Naive B cell (primary cell): Measurements from ENCODE around the gene ERP44. TPM values are rescaled to one million over a fixed set of nuclear protein-coding genes. Genes with fewer than 3 reads are reported as not detected.
"Not testable (repeated sequence)": the region's sequence is repeated elsewhere in the genome, so short reads cannot be mapped to it uniquely, and the experiment has no call there.

Experiments
- ATAC-seq, 2 donors: fragments of 150-1000 bp; cut with Tn5 transposase; 2 replicates each; pipeline ENCODE4 v1.10.0; 2021; ENCODE audit warnings: low read depth in 2 of 2, mild to moderate bottlenecking in 2 of 2, moderate library complexity in 2 of 2
- DNase-seq: peaks from one replicate; pipeline ENCODE4 v3.0.0; 2022
- H3K27ac Mint-ChIP-seq, 6 donors: one replicate each; pipeline ENCODE4 v1.8.0; 2020 to 2022; ENCODE audit warnings: mild to moderate bottlenecking in 6 of 6, mixed read lengths in 6 of 6, moderate library complexity in 5 of 6, inconsistent platforms in 2 of 6
- H3K27me3 Mint-ChIP-seq, 3 donors: one replicate each; pipeline ENCODE4 v1.8.0; 2021 to 2022; ENCODE audit warnings: mixed read lengths in 3 of 3, mild to moderate bottlenecking in 1 of 3
- H3K36me3 Mint-ChIP-seq, 2 donors: one replicate each; pipeline ENCODE4 v1.8.0; 2020 to 2022; ENCODE audit warnings: mixed read lengths in 2 of 2, inconsistent platforms in 1 of 2, mild to moderate bottlenecking in 1 of 2
- H3K4me1 Mint-ChIP-seq, 3 donors: one replicate each; pipeline ENCODE4 v1.8.0; 2020 to 2022; ENCODE audit warnings: mixed read lengths in 3 of 3, inconsistent platforms in 1 of 3, mild to moderate bottlenecking in 1 of 3, moderate library complexity in 1 of 3
- H3K4me3 Mint-ChIP-seq, 8 donors: one replicate each; pipeline ENCODE4 v1.8.0; 2020 to 2022; ENCODE audit warnings: mild to moderate bottlenecking in 8 of 8, mixed read lengths in 8 of 8, moderate library complexity in 8 of 8, inconsistent platforms in 2 of 8
- H3K9me3 Mint-ChIP-seq, 7 donors: one replicate each; pipeline ENCODE4 v1.8.0; 2020 to 2022; ENCODE audit warnings: mixed read lengths in 7 of 7, mild to moderate bottlenecking in 5 of 7, inconsistent platforms in 2 of 7, moderate library complexity in 1 of 7
- polyA plus RNA-seq, 6 donors: library from polyadenylated mRNA; unstranded; fragments of 300-500 nt; fragmentation: Illumina TruSeq; gene quantifications; one replicate each; pipeline ENCODE4 v1.2.3, GENCODE V29; 2021; ENCODE audit warnings: low read depth in 6 of 6

Gene ERP44
- polyA plus RNA-seq, 6 donors from 2014 or later: 71.9 to 88.2 (median 76.9) TPM

DNA sequence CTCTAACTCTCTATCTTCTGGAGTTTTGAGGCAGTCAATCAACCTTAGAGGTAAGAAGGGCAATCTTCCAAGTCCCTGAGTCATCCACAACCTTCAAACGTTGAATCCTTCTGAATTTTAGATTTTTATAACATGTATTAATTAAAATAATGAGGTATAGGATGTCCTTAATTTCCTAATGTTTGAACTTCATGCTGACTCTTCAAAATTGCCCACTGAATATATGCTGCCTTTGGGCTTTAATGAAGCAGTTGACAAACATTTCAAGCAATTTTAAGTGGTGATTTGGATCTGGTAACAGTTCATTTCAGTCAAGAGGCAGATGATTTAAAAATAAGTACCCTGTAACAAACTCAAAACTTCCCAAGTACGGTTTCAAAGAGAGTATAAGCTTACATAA is 26.0 kb downstream of the ERP44 start:
- no peak for ATAC-seq
- Mint-ChIP-seq H3K27me3 (no peaks in the 10 kb centered on the region), H3K9me3 (no peaks in the 10 kb centered on the region), H3K27ac (peak overlapping the region in 1 of 6 donors; percentile 59), H3K36me3 (peaks cover 0 to 4% of the 10 kb centered on the region in 2 donors), H3K4me3 (no peak overlapping the region), H3K4me1 (peaks cover 32 to 61% (median 43%) of the 10 kb centered on the region in 3 donors)
- DNase-seq: no peak

DNA sequence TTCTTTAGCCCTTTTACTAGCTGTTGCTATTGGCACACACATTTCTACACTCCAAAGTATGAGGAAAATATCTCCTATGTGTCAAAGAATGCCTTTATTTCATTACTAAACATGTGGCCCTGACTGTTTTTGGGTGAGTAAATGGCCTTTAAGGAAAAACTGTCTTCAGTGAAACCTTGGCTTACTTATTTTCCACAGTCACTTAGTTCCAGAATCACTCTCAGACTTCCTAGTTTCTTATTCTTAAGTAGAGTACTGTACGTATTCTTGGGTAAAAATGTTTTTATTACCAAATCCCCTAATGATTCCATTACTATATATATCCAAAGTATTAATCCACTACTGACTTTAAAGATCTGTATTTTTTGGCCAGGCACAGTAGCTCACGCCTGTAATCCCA is 27.5 kb downstream of the ERP44 start:
- no peak overlapping the region for H3K4me3 Mint-ChIP-seq
- DNase-seq: no peak
- no peak for ATAC-seq
- peaks cover 0 to 2% of the 10 kb centered on the region in 2 donors for H3K36me3 Mint-ChIP-seq
- peaks cover 0 to 2% (median 0%) of the 10 kb centered on the region in 7 donors for H3K9me3 Mint-ChIP-seq
- peaks cover 31 to 56% (median 44%) of the 10 kb centered on the region in 3 donors for H3K4me1 Mint-ChIP-seq
- peak overlapping the region in 2 of 6 donors; percentile 29 to 37 for H3K27ac Mint-ChIP-seq
- H3K27me3 Mint-ChIP-seq: no peaks in the 10 kb centered on the region

GRCh38 chr9:100070104-100071041 is 28.4 kb downstream of the ERP44 start:
- peak overlapping the region in 2 of 6 donors; percentile 28 to 62 for H3K27ac Mint-ChIP-seq
- no peak overlapping the region for H3K4me3 Mint-ChIP-seq
- ATAC-seq (no peak), DNase-seq (no peak)
- peaks cover 29 to 54% (median 42%) of the 10 kb centered on the region in 3 donors for H3K4me1 Mint-ChIP-seq
- peaks cover 0 to 2% (median 0%) of the 10 kb centered on the region in 7 donors for H3K9me3 Mint-ChIP-seq
- no peaks in the 10 kb centered on the region for H3K36me3 Mint-ChIP-seq
- H3K27me3 Mint-ChIP-seq: no peaks in the 10 kb centered on the region

DNA sequence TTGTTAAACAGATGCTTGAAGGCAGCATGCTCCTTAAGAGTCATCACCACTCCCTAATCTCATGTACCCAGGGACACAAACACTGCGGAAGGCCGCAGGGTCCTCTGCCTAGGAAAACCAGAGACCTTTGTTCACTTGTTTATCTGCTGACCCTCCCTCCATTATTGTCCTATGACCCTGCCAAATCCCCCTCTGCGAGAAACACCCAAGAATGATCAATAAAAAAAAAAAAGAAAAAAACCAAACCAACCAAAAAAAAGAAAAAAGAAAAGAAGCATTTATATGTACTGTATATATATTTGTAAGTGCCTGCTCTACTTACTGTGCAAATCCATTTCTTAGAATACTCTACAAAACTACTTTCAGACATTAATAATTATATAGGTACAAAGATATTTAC is 29.7 kb downstream of the ERP44 start:
- not testable (repeated sequence) for H3K36me3 Mint-ChIP-seq, H3K9me3 Mint-ChIP-seq, ATAC-seq, H3K27me3 Mint-ChIP-seq, DNase-seq
- Mint-ChIP-seq H3K4me3 (peak overlapping the region in 4 of 8 donors; percentile 37 to 66 (median 58)), H3K4me1 (peaks cover 28 to 51% (median 46%) of the 10 kb centered on the region in 3 donors), H3K27ac (peak overlapping the region in 2 of 6 donors; percentile 76 to 81)

DNA sequence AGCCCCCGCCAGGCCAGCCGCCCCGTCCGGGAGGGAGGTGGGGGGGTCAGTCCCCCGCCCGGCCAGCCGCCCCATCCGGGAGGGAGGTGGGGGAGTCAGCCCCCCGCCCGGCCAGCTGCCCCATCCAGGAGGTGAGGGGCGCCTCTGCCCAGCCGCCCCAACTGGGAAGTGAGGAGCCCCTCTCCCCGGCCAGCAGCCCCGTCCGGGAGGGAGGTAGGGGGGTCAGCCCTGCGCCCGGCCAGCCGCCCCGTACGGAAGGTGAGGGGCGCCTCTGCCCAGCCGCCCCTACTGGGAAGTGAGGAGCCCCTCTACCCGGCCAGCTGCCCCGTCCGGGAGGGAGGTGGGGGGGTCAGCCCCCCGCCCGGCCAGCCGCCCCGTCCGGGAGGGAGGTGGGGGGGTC is 30.8 kb downstream of the ERP44 start:
- H3K9me3 Mint-ChIP-seq, H3K27me3 Mint-ChIP-seq, H3K27ac Mint-ChIP-seq, H3K4me3 Mint-ChIP-seq, ATAC-seq, DNase-seq, H3K36me3 Mint-ChIP-seq: not testable (repeated sequence)
- H3K4me1 Mint-ChIP-seq: peaks cover 30 to 55% (median 44%) of the 10 kb centered on the region in 3 donors

DNA sequence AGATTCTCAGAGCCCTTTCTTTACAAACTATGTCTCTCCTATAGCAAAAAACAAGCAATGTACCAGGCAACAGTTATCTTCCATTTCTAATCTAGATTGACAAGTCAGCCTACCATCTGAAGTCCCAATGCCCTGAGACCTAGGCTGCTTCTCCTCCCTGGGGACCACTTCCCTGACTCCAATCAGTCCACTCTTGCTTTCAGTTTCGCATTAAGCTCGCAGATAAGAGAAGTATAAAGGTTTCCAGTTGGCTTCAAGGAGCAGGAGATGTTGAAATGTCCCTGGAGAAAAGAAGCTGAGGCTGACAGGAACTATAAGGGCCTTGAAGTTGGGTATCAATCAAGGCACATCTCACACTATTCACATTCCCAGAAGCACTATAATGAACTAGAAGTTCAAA is 32.3 kb downstream of the ERP44 start:
- peak overlapping the region in 6 of 8 donors; percentile 11 to 83 (median 72) for H3K4me3 Mint-ChIP-seq
- ATAC-seq: peak; percentile 67 to 70

DNA sequence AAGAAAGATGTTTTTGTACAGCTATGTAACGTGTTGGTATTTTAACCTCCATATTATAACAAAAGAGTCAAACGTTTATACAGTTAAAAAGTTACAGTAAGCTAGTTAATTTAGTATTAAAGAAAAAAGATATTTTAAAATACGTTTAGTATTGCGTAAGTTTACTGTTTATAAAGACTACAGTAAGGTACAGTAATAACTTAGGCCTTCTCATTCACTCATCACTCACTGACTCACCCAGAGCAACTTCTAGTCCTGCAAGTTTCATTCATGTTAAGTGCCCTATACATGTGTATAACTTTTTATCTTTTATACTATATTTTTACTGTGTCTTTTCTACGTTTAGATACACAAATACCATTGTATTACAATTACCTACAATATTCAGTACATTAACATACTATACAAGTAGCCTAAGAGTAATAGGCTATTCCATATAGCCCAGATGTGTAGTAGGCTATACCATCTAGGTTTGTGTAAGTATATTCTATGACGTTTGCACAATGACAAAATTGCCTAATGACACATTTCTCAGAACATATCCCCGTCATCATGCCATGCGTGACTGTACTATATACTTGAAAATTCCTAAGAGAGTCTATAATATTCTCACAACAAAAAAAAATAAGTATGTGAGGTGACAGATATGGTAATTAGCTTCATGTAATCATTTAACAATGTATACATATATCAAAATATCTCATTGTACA is 33.8 kb downstream of the ERP44 start:
- no peaks in the 10 kb centered on the region for H3K36me3 Mint-ChIP-seq
- H3K4me1 Mint-ChIP-seq: peaks cover 22 to 35% (median 29%) of the 10 kb centered on the region in 3 donors
- H3K27me3 Mint-ChIP-seq: no peaks in the 10 kb centered on the region
- ATAC-seq (no peak), DNase-seq (no peak)
- peaks cover 0 to 2% (median 0%) of the 10 kb centered on the region in 7 donors for H3K9me3 Mint-ChIP-seq
- no peak overlapping the region for H3K4me3 Mint-ChIP-seq
- no peak overlapping the region for H3K27ac Mint-ChIP-seq

More for the DNA sequence above, 32.3 kb downstream of the ERP44 start:
- Mint-ChIP-seq H3K36me3 (no peaks in the 10 kb centered on the region), H3K27ac (peak overlapping the region; percentile 36 to 91 (median 76)), H3K27me3 (no peaks in the 10 kb centered on the region), H3K9me3 (peaks cover 0 to 2% (median 0%) of the 10 kb centered on the region in 7 donors), H3K4me1 (peaks cover 24 to 44% (median 34%) of the 10 kb centered on the region in 3 donors)
- peak; percentile 24 for DNase-seq

GRCh38 chr9:100063185-100063584 is 35.6 kb downstream of the ERP44 start:
- ATAC-seq (no peak), DNase-seq (no peak)
- H3K4me1 Mint-ChIP-seq: peaks cover 32 to 48% (median 44%) of the 10 kb centered on the region in 3 donors
- no peaks in the 10 kb centered on the region for H3K36me3 Mint-ChIP-seq
- peaks cover 0 to 2% (median 0%) of the 10 kb centered on the region in 7 donors for H3K9me3 Mint-ChIP-seq
- H3K4me3 Mint-ChIP-seq: peak overlapping the region in 1 of 8 donors; percentile 33
- H3K27me3 Mint-ChIP-seq: no peaks in the 10 kb centered on the region
- peak overlapping the region in 1 of 6 donors; percentile 44 for H3K27ac Mint-ChIP-seq

GRCh38 chr9:100062683-100063082 is 36.1 kb downstream of the ERP44 start:
- not testable (repeated sequence) for DNase-seq, ATAC-seq, H3K9me3 Mint-ChIP-seq, H3K27me3 Mint-ChIP-seq, H3K36me3 Mint-ChIP-seq
- peak overlapping the region in 1 of 6 donors; percentile 57 for H3K27ac Mint-ChIP-seq
- peak overlapping the region in 1 of 8 donors; percentile 25 for H3K4me3 Mint-ChIP-seq
- H3K4me1 Mint-ChIP-seq: peaks cover 33 to 53% (median 49%) of the 10 kb centered on the region in 3 donors

GRCh38 chr9:100058699-100059579 is 39.9 kb downstream of the ERP44 start:
- peaks cover 7 to 8% of the 10 kb centered on the region in 2 donors for H3K36me3 Mint-ChIP-seq
- H3K4me1 Mint-ChIP-seq: peaks cover 39 to 65% (median 48%) of the 10 kb centered on the region in 3 donors
- peak overlapping the region; percentile 48 to 94 (median 84) for H3K27ac Mint-ChIP-seq
- H3K9me3 Mint-ChIP-seq: no peaks in the 10 kb centered on the region
- H3K4me3 Mint-ChIP-seq: peak overlapping the region; percentile 16 to 91 (median 79)
- ATAC-seq (peak; percentile 92 to 93), DNase-seq (peak; percentile 68)
- no peaks in the 10 kb centered on the region for H3K27me3 Mint-ChIP-seq

DNA sequence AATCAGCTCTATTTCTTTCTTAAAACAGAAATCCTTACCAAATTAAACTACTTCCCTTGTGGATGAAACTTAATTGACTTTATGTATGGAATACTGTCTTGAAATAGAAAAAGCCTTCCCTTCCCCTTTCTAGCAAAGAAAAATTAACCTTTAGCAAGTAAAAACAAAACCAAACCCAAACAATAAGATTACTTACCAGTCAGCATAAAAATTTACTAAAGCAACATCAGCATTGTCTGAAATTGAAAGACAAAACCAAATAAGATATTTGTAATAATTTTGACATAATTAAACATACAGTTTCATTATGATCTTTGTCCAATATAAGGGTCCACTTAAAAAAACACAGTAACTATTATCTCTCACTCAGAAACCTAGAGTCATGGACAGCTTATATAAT is 41.2 kb downstream of the ERP44 start:
- Mint-ChIP-seq H3K36me3 (peaks cover 7 to 9% of the 10 kb centered on the region in 2 donors), H3K27ac (peak overlapping the region in 4 of 6 donors; percentile 20 to 86 (median 84)), H3K4me3 (peak overlapping the region in 5 of 8 donors; percentile 17 to 91 (median 75)), H3K27me3 (no peaks in the 10 kb centered on the region), H3K9me3 (no peaks in the 10 kb centered on the region), H3K4me1 (peaks cover 44 to 66% (median 50%) of the 10 kb centered on the region in 3 donors)
- DNase-seq (no peak), ATAC-seq (no peak)

DNA sequence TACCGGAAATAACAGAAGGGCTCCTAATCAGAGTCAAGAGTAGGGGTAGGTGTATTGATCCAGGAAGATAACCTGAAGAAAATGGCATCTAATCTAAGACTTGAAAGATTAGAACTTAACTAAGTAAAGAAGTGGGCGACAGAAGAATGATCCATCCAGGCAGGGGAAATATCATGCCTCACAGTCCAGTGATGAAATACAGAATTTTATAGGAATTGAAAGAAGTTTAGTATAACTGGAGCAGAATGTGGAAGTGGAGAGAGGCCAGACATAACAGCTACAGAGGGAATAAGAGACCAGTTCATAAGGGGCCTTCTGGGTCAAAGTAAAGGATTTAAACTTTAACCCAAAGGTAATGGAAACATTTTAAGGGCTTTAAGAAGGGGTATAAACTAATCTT is 42.2 kb downstream of the ERP44 start:
- H3K4me1 Mint-ChIP-seq: peaks cover 51 to 74% (median 58%) of the 10 kb centered on the region in 3 donors
- peak overlapping the region in 5 of 8 donors; percentile 2 to 47 (median 23) for H3K4me3 Mint-ChIP-seq
- DNase-seq: no peak
- no peak for ATAC-seq
- H3K27ac Mint-ChIP-seq: peak overlapping the region in 5 of 6 donors; percentile 20 to 88 (median 65)
- H3K9me3 Mint-ChIP-seq: no peaks in the 10 kb centered on the region
- peaks cover 7 to 9% of the 10 kb centered on the region in 2 donors for H3K36me3 Mint-ChIP-seq
- H3K27me3 Mint-ChIP-seq: no peaks in the 10 kb centered on the region
